Breast epithelium (tissue), 3 donors: ENCODE results near the gene GRK5.

Experiments
- POLR2A ChIP-seq: fragments of 450-650 bp; IDR thresholded peaks from one replicate; pipeline ENCODE4 v1.6.1; 2016; ENCODE audit warnings: antibody characterized with exemption, mild to moderate bottlenecking, moderate library complexity
- POLR2AphosphoS5 ChIP-seq, 3 donors: sonication (generic); formaldehyde crosslinking; IDR thresholded peaks; one replicate each; pipeline ENCODE4 v1.6.1; 2017; ENCODE audit warnings: antibody characterized with exemption in 3 of 3
- TF ChIP-seq, protein P1 (sequence below), 3 donors: fragments of 450-650 bp; IDR thresholded peaks; one replicate each; pipeline ENCODE4 v1.5.1; 2016 to 2017; ENCODE audit warnings: antibody characterized with exemption in 3 of 3, mild to moderate bottlenecking in 3 of 3, moderate library complexity in 3 of 3

DNA sequence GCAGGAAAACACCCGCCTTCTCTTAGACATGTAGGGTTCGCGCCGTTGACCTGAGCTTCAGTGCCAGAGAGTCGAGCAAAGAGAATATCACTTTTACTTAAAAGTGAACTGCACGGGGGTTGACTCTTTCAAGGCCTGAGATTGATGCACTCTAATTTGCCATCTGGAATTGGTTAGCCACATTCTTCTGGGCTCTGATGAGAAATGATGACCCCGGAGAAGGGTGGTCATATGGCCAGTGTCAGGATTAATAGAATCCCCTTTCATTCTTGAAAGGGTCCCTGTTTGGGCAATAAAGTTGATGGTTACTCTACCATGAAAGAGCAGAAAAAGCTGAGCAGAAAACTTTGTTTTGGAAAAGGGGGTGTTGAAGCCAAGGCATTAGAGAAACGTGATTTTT lies 31.2 kb downstream of the GRK5 start:
- no peak for TF ChIP-seq POLR2A
- TF ChIP-seq, protein P1, sequence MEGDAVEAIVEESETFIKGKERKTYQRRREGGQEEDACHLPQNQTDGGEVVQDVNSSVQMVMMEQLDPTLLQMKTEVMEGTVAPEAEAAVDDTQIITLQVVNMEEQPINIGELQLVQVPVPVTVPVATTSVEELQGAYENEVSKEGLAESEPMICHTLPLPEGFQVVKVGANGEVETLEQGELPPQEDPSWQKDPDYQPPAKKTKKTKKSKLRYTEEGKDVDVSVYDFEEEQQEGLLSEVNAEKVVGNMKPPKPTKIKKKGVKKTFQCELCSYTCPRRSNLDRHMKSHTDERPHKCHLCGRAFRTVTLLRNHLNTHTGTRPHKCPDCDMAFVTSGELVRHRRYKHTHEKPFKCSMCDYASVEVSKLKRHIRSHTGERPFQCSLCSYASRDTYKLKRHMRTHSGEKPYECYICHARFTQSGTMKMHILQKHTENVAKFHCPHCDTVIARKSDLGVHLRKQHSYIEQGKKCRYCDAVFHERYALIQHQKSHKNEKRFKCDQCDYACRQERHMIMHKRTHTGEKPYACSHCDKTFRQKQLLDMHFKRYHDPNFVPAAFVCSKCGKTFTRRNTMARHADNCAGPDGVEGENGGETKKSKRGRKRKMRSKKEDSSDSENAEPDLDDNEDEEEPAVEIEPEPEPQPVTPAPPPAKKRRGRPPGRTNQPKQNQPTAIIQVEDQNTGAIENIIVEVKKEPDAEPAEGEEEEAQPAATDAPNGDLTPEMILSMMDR (IDR thresholded peaks at IDR 0.05) = no peak
- TF ChIP-seq POLR2AphosphoS5 (IDR thresholded peaks at IDR 0.05) = no peak
